HG03175 (cell line): ENCODE data around the gene MTHFR.

Experiments
- ATAC-seq: cut with Tn5 transposase; IDR thresholded peaks from one replicate; pipeline ENCODE4 v1.9.1; 2021; ENCODE audit warnings: mild to moderate bottlenecking, moderate library complexity; ENCODE audit not compliant: unreplicated experiment

Gene MTHFR

DNA sequence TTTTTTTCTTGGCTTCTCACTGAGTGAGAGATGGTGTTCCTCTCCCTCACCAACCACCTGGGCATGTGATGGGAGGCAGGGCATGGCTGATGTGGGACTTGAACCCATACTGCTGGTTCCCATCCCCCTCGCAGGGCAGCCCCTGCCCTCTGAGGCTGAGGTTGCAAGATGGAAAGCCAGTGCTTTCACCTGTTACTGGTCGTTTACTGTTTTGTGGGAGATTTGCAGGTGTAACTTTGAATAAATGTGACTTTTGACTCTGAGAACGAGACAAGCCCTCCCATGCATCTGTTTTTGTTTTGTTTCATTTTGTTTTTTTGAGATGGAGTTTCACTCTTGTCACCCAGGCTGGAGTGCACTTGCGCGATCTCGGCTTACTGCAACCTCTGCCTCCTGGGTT, 22.2 kb downstream of the MTHFR start:
- no peak for ATAC-seq

DNA sequence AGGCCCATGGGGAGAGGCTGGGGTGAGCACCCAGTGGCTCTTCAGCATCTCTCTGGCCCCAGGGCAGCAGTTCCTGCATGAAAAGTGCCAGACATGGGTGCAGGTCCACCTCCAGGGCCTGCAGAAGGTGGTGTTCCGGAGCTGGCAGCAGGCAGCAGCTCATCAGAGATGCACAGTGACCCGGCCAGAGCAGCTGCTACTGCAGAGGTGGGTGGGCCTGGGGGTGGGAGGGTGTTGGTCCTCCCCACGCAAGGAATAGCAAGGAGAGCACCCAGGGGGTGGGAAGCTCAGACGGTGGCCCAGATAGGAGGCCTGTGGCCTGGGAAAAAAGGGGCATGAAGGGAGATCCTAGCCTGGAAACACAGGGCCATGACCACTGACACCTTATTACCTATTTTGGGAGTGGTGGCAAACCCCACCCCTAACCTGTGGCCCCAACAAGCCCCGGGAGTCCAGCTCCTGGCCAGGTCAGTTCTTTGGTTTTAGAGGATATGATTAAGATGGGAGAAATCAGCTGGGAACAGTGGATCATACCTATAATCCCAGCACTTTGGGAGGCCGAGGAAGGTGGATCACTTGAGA, 23.5 kb downstream of the MTHFR start:
- ATAC-seq: no peak

- no peak for ATAC-seq
Observed at GRCh38 chr1:11781297-11781696, 24.5 kb downstream of the MTHFR start.

DNA sequence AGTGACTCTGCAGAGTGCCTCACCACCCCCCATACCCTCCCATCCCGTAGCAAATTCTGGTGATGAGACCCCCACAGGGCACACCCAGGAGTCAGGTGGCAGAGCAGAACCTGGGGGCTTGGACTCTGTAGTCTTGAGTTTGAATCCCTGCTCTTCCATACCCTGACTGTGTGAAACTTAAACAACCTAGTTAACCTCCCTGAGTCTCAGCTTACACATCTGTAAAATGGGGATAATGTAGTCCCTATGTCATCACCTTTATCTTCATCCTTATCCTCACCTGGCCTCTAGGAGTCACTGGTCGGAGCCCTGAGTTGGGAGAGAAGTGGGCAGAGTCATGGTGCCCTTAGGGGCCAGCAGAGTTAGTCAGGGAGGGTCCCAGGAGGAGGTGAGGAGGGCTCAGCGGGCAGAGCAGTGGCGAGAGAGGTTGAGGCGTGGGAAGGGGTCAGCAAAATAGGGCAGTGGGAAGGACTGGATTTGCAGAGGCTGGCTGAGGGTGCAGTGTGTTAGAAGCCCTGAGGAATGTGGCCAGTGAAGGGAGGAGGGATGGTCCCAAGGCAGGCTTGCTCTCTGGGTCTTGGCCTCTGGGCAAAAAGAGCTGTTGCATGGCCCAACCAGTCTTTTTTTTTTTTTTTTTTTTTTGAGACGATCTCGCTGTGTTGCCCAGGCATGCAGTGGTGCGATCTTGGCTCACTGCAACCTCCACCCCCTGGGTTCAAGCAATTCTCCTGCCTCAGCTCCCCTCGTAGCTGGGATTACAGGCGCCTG, 25.2 kb downstream of the MTHFR start:
- ATAC-seq: no peak

DNA sequence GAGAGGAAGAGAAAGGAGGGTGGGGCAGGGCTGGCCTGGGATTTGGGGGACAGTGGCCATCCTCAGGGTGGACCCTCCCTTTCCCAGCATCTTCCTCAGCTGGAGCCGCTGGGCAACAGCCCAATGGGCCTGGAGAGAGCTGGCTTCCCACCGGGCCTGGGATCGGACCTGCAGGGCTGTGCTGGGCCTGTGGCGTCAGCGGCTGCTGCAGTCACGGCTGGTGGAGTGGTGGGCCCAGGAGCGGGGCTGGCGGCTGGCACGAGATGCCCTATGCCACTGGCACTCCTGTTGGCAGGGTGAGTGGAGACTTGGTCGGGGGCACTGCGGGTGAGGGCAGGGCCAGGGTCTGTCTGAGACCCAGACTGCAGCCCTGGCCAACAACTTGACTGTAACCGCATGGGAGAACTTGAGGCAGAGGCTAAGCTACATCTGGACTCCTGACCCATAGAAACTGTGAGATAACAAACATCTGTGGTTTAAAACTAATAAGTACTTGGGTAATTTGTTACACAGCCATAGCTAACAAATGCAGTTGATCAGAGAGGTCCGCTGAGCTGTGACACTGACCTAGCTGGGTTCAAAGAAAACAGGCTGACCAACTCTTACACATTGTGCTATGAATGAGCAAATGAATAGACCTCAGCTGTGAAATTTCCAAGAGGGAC, 25.9 kb downstream of the MTHFR start:
- no peak for ATAC-seq

DNA sequence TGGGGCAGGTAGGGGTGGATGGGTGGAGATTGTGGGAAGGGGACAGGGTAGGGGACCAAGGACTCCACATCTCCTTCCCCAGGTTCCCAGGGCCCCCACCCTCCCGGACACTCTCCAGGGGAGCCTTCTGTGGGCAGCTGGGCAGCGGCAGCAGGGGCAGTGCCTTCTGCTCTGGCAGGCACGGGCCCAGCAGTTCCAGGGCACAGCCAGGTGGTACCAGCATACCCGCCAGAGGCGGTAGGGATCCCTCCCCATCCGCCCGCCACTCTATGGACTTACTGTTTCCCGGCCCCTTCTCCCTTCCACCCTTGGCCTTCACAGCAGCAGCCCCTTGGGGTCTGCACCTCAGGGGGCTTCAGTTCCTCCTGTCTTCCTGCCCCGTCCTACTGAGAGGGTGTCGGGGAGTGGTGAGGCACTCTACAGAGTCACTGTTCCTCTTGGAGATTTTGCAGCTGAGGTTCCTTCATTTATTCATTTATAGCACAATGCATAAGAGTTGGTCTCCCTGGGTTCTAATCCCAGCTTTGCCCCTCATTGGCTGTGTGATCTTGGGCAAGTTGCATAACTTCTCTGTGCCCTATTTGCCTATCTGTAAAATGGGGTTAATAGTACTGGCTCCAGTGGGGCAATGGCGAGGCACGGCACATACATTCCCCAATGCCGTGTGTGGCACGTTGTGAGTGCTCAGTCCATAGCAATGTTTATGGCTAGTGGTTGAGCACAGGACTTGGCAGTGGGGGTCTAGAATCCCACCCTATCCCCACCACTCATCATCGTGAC, 26.7 kb downstream of the MTHFR start:
- ATAC-seq: no peak

DNA sequence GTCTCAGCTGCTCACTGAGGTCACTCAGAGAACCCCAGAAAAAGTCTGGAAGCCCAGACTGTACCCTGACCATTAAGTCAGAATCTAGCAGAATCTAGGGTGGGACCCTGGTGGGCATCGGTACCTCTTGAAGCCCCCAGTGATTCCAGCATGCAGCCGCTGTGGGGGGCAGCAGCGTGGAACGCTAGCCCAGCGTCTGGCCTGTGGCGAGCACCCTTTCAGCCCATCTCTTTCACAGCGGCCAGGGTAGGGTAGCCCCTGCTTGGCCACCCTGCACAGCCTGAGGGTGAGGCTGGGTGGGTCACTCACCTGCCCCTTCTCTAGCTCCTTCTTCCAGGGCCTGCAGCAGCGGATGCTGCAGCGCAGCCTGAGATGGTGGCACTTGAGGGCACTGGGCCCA, 27.4 kb downstream of the MTHFR start:
- no peak for ATAC-seq

DNA sequence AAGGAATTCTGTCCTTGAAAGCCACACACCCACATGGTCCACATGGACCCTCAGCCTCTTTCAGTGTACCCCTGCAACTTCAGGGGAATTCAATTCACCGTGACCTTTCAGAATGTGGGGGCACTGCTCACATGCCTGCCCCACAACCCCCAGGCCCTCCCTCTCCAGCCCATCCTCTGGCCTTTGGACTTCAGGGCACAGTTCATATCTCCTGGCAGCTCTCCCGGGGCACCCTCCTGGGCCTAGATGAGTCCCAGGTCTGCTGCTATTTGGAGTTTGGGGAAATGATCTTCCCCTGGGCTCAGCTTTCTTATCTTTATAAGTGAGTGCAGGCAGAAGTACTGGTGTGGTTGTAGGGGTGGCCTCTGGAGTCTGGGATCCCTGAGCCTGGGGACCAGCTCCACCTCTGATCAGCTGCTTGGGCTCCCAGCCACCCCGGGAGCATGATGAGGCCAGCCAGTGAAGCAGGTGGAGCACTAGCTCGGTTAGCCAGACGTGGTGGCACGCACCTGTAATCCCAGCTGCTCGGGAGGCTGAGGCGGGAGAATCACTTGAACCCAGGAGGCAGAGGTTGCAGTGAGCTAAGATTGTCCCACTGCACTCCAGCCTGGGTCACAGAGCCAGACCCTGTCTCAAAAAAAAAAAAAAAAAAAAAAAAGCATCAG, 28.0 kb downstream of the MTHFR start:
- no peak for ATAC-seq

DNA sequence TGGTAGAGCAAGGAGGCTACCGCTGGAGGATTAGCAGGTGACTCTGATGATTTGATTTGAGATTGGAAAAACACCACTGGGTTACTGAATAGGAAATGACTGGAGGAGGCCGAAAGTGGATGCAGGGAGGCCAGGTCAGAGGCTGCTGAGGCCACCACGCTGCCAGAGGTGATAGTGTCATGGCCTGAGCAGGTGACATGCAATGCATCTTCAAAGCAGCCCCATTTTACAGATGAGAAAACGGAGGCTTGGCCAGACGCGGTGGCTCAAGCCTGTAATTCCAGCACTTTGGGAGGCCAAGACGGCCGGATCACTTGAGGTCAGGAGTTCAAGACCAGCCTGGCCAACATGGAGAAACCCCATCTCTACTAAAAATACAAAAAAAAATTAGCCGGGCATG, 31.0 kb downstream of the MTHFR start:
- no peak for ATAC-seq

DNA sequence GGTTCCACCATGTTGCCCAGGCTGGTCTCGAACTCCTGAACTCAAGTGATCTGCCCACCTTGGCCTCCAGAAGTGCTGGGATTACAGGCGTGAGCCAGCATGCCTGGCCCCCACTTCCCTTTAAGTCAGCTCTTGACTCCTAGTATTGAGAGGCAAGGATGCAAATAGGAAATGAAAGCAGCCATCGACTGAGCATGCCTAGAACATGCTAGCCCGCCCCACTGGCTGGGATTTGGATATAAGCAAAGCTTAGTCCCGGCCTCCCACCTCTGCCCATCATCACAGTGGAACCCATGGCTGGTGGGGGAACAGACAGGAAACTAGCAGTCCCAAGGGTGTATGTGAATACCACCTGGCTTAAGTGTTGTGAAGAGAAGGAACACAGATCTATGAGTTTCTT, 33.3 kb downstream of the MTHFR start:
- no peak for ATAC-seq

DNA sequence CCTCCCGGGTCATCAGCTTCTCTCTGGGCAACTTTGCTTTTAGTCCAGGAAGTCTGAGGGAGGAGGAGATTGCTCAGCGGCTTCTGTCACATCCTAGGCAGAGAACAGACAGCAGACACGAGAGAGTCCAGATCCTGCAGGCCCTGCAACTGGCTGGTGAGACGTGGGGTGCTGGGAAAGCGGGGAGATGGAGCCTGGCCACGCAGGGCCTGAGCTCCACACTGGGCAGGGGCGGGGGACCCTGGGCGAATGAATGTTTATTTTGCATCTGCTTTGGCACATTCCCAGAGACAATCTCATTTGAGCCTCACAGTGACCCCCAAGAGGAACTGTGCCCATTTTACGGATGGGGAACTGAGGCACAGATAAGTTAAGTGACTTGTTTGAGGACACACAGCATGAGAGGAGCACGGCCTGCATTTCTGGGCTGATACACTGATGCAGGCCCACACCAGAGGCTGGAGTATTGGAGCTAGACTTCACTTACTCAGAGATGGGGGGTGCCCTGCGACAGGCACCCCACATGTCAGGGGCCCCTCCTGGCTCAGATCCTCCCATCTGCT, 34.2 kb downstream of the MTHFR start:
- ATAC-seq: no peak

GRCh38 chr1:11770011-11770410, 35.8 kb downstream of the MTHFR start:
- ATAC-seq: no peak

DNA sequence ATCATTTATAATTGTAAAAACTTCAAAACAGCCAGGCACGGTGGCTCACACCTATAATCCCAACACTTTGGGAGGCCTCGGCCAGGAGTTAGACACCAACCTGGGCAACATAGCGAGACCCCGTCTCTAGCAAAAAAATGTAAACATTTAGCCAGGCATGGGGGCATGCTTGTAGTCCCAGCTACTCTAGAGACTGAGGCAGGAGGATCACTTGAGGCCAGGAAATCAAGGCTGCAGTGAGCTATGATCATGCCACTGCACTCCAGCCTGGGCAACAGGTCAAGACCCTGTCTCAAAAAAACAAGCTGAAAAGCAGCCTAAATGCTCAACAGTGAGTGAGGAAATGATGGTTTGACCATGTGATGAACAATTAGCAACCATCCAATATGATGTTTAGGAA, 36.5 kb downstream of the MTHFR start:
- no peak for ATAC-seq

DNA sequence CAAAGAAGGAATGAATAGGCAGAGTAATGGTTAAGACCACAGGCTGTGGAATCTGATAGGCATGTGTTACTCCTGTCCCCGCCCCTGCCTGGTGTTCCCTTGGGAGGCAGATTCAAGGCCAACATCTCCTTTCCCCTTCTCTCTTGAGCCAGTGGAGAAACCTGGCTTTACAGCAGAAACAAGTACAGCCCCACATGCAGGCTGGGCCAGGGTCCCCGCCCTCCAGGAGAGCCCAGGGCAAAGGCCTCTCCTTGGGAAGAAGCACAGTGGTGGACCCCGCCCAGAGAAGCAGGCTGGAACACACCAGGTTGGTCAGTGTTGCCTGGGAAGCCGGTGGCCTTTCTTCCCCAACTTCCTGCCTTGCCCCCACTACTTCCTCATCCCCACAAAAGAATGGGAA, 36.9 kb downstream of the MTHFR start:
- ATAC-seq: no peak

DNA sequence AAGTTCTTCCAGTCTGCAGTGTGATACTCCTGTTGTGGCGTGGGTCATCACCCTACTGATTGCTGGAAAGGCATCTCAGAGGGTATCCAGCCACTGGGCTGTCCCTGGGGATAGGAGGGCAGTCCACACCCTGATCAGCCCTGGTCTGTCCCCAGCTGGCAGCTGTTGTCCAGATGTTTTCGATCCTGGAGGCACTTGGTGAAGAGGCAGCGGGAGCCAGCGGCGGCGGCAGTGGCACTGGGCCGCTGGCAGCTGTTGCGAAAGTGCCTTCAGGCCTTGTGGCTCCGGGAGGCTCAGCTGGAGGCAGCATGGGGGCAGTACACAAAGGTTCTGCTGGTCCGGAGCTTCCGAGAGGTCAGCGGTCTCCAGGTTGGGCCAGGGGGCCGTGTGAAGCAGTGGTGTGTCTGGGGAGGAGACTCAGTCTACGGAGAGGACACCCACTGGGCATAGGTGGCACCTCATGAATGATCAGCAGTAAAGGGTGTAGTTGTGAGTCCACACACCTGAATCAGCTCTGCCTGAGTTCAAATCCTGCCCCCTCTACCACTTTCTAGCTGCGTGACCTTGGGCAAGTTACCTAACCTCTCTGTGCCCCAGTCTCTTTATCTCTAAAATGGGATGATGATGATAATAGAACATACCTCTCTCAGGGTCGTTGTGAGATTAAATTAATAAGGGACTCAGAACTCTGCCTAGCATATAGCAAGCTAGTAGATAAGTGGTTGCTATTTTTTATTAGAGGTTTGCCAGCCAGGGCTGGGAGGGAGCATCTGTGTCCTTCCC, 37.7 kb downstream of the MTHFR start:
- ATAC-seq: no peak

DNA sequence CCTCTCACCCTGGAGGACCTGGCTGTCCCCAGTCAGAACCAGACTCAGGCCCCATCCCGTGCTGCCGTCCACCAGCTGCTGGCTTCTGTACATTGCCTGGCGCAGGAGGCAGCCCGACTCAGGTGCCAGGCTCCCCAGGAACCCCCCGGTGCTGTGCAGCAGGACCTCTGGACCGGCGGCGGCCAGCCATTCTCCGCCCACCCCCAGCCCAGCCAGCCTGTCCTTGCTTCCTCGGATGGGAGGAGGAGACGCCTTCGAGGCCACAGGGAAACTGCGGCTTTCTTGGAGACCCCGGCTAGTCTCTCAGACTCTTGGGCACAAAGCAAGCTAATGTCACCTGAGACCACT, 39.4 kb downstream of the MTHFR start:
- ATAC-seq: no peak

GRCh38 chr1:11765661-11766428, 39.9 kb downstream of the MTHFR start:
- ATAC-seq: no peak

GRCh38 chr1:11764519-11764918, 41.2 kb downstream of the MTHFR start:
- ATAC-seq: no peak

DNA sequence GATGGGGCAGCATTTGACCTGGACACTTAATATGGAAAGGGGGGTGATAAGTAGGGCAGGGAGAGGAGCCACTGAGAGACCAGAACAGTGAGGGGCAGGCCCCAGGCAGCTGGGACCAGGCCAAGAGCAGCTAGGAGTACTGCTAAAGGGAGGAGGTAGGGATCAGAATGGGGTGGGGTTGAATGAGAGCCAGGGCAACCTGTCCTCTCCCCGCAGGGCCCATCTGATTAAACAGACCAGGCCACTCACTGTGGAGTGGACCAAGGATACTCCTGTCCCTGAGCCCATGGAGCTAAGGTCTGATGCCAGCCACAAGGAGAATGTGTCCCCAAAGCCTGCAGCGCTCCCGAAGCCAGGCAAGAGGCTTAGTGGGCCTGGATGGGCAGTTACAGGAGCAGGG, 41.6 kb downstream of the MTHFR start:
- no peak for ATAC-seq
